HL-60 (cell line): ENCODE results near the gene NAALADL2.

ENCODE experiments used
- GABPA ChIP-seq: IDR thresholded peaks from 2 replicates; pipeline ENCODE4 v1.6.1; 2012; ENCODE audit warnings: low read depth
- POLR2AphosphoS5 ChIP-seq: IDR thresholded peaks from 2 replicates; pipeline ENCODE4 v1.6.1; 2012; ENCODE audit warnings: low read depth
- TF ChIP-seq, protein P1 (sequence below): IDR thresholded peaks from one replicate; pipeline ENCODE4 v1.5.1; 2011; ENCODE audit warnings: low read length, control low read depth, inconsistent platforms; ENCODE audit not compliant: insufficient read depth

- TF ChIP-seq, protein P1, sequence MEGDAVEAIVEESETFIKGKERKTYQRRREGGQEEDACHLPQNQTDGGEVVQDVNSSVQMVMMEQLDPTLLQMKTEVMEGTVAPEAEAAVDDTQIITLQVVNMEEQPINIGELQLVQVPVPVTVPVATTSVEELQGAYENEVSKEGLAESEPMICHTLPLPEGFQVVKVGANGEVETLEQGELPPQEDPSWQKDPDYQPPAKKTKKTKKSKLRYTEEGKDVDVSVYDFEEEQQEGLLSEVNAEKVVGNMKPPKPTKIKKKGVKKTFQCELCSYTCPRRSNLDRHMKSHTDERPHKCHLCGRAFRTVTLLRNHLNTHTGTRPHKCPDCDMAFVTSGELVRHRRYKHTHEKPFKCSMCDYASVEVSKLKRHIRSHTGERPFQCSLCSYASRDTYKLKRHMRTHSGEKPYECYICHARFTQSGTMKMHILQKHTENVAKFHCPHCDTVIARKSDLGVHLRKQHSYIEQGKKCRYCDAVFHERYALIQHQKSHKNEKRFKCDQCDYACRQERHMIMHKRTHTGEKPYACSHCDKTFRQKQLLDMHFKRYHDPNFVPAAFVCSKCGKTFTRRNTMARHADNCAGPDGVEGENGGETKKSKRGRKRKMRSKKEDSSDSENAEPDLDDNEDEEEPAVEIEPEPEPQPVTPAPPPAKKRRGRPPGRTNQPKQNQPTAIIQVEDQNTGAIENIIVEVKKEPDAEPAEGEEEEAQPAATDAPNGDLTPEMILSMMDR = no peak
- no peak for TF ChIP-seq POLR2AphosphoS5
- TF ChIP-seq GABPA = no peak
These were observed 620.0 kb downstream of the NAALADL2 start for GRCh38 chr3:175479175-175479574.
